GM12891 (cell line): ENCODE results near the gene GPATCH8.
"Not testable (repeated sequence)": the region's sequence is repeated elsewhere in the genome, so short reads cannot be mapped to it uniquely, and the experiment has no call there.

ENCODE experiments used
- DNase-seq: peaks from one replicate; pipeline ENCODE4 v3.0.0; 2011; ENCODE audit warnings: low spot score; ENCODE audit not compliant: insufficient read length
- FAIRE-seq: peaks from 2 replicates; lab custom pipeline; 2011; peaks lifted over from hg19 to GRCh38; lab: Jason Lieb, UNC
- PAX5 ChIP-seq: IDR thresholded peaks from 2 replicates; pipeline ENCODE4 v1.6.1; 2011; ENCODE audit warnings: low read length, moderate library complexity, mild to moderate bottlenecking; ENCODE audit not compliant: insufficient read depth, severe bottlenecking
- POLR2A ChIP-seq: IDR thresholded peaks from 2 replicates; pipeline ENCODE4 v1.6.1; 2011; ENCODE audit warnings: low read depth, low read length, control low read depth
- POLR2AphosphoS5 ChIP-seq: IDR thresholded peaks from 2 replicates; pipeline ENCODE4 v1.6.1; 2011; ENCODE audit warnings: low read depth, low read length, control low read depth
- POU2F2 ChIP-seq: IDR thresholded peaks from 2 replicates; pipeline ENCODE4 v1.6.1; 2011; ENCODE audit warnings: low read depth, mild to moderate bottlenecking, control low read depth, low read length, moderate library complexity
- SPI1 ChIP-seq: IDR thresholded peaks from 2 replicates; pipeline ENCODE4 v1.6.1; 2011; ENCODE audit warnings: low read depth, low read length, control low read depth
- TAF1 ChIP-seq: IDR thresholded peaks from 2 replicates; pipeline ENCODE4 v1.6.1; 2011; ENCODE audit warnings: low read depth, low read length, control low read depth

Gene GPATCH8

GRCh38 chr17:44527102-44527501 is 23.9 kb upstream of the GPATCH8 start:
- TF ChIP-seq POLR2A (no peak), POU2F2 (no peak), TAF1 (no peak), POLR2AphosphoS5 (no peak), PAX5 (no peak), SPI1 (no peak)
- FAIRE-seq (no peak), DNase-seq (no peak)

- TF ChIP-seq SPI1: no peak
- no peak for TF ChIP-seq POLR2A
- no peak for FAIRE-seq
- DNase-seq: no peak
Measured at GRCh38 chr17:44523672-44523972, 20.4 kb upstream of the GPATCH8 start.

- FAIRE-seq (peak; percentile 78), DNase-seq (peak; percentile 65)
- TF ChIP-seq PAX5 (no peak), POLR2AphosphoS5 (no peak), POLR2A (no peak), SPI1 (no peak)
Measured at GRCh38 chr17:44522883-44523671, 19.9 kb upstream of the GPATCH8 start.

- TF ChIP-seq PAX5 (no peak), POU2F2 (no peak), SPI1 (no peak), POLR2A (no peak), POLR2AphosphoS5 (no peak)
- FAIRE-seq (no peak), DNase-seq (no peak)
Measured at GRCh38 chr17:44518032-44518431, 14.8 kb upstream of the GPATCH8 start.

- not testable (repeated sequence) for DNase-seq, FAIRE-seq
- TF ChIP-seq POU2F2: 0 out of 2 replicates have a peak, but pooled peaks have one; percentile 43
Measured at GRCh38 chr17:44511241-44512134, 8.3 kb upstream of the GPATCH8 start.

- DNase-seq, FAIRE-seq: not testable (repeated sequence)
Measured at GRCh38 chr17:44506939-44507604, 3.9 kb upstream of the GPATCH8 start.

- no peak for FAIRE-seq
- TF ChIP-seq TAF1 (no peak), PAX5 (no peak), POLR2AphosphoS5 (no peak), SPI1 (no peak), POLR2A (no peak), POU2F2 (no peak)
- no peak for DNase-seq
Measured at GRCh38 chr17:44502598-44503146, 534 bp downstream of the GPATCH8 start.

GRCh38 chr17:44501866-44502375 is 1.3 kb downstream of the GPATCH8 start:
- TF ChIP-seq POLR2AphosphoS5: no peak
- no peak for TF ChIP-seq TAF1
- no peak for TF ChIP-seq PAX5
- TF ChIP-seq POU2F2: no peak
- TF ChIP-seq SPI1: no peak
- no peak for TF ChIP-seq POLR2A
- DNase-seq (no peak), FAIRE-seq (no peak)

- FAIRE-seq (no peak), DNase-seq (no peak)
Measured at GRCh38 chr17:44499722-44500121, 3.5 kb downstream of the GPATCH8 start.

GRCh38 chr17:44496815-44497214 is 6.4 kb downstream of the GPATCH8 start:
- TF ChIP-seq SPI1 (no peak), POLR2A (no peak), PAX5 (no peak), POLR2AphosphoS5 (no peak), POU2F2 (no peak), TAF1 (no peak)
- no peak for DNase-seq
- no peak for FAIRE-seq

More at GRCh38 chr17:44499722-44500121, 3.5 kb downstream of the GPATCH8 start:
- TF ChIP-seq PAX5: no peak
- TF ChIP-seq POU2F2: no peak
- TF ChIP-seq SPI1: no peak
- TF ChIP-seq POLR2A: no peak
- TF ChIP-seq TAF1: no peak
- no peak for TF ChIP-seq POLR2AphosphoS5
